Measurements from ENCODE around the gene DLG5.

DLG5 gene

GRCh38 chr10:77821036-77821435 lies 105.5 kb downstream of the DLG5 start:
- DNase-seq (ENCODE audit: low read depth in 2 of 2): no peak

- DNase-seq (ENCODE audit: low read depth in 2 of 2): no peak
Observed at GRCh38 chr10:77820349-77820748, 106.2 kb downstream of the DLG5 start.

GRCh38 chr10:77819210-77820112 lies 107.1 kb downstream of the DLG5 start:
- DNase-seq (ENCODE audit: low read depth in 2 of 2): no peak

GRCh38 chr10:77818378-77818777 lies 108.2 kb downstream of the DLG5 start:
- no peak for DNase-seq (ENCODE audit: low read depth in 2 of 2)

DNA sequence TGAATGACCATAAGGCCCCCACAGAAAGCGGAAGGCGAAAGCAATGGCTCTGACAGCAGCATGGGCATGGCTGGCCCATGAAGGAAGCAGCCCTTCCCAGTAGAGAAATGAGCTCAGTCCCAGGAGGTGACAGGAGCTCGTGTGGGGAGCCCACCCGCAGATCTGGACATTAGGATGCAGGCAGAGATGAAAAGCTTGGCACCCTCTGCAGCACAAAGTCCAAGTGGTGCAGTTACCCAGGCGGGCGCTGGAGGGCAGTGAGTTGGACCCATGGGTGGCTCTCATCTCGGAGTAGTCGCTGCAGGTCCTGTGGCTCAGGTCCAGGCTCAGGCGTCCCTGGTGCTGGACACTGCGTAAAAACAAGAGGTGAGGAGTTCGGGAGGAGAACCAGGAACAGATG lies 109.0 kb downstream of the DLG5 start:
- DNase-seq (ENCODE audit: low read depth in 2 of 2): no peak

DNA sequence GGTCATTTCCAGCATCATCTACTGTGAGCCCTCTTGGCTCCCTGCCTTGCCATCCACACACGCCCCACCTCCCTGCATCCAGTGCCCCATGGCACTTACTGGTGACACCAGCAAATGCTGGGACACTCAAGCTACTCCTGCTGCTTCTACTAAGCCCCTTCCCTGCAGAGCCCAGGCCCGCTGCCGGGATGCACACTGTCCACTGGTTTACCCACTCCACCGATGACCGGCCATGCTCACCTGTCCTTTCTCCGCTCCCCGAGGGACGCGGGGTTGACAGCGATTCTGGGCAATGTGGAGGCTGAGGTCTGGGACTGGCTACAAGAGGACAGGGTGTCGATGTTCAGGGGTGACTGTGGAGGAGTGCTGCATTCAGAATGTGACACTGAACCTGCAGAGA lies 110.2 kb downstream of the DLG5 start:
- no peak for DNase-seq (ENCODE audit: low read depth in 2 of 2)

GRCh38 chr10:77812741-77813140 lies 113.8 kb downstream of the DLG5 start:
- no peak for DNase-seq (ENCODE audit: low read depth in 2 of 2)

DNA sequence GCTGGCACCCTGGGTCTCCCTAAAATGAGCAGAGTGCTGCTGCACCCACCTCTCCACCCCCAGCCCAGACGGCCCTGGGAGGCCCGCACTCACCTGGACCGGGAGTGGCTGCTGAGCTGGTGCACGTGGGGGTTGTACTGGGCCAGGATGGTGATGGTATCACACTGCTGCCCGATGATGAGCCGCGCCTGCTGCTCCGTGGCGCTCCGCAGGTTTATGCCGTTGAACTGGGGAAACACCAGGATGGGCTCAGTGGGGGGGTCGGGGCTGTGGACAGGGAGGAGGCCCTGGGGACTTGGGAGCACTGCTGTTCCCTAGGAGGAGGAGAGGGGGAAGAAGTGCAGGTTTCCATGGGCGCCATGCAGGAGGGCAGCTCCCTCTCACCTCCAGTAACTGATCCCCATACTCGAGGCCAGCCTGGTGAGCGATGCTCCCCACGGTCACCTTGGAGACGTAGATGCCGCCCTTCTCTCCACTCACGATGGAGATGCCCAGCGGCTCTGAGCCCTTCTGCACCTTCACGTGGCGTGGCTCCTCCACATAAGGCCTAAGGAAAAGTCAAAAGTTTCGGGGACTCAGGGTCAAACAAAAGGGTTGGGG lies 114.6 kb downstream of the DLG5 start:
- DNase-seq (ENCODE audit: low read depth in 2 of 2): no peak

- no peak for DNase-seq (ENCODE audit: low read depth in 2 of 2)
Observed at GRCh38 chr10:77810446-77811335, 115.9 kb downstream of the DLG5 start.

DNA sequence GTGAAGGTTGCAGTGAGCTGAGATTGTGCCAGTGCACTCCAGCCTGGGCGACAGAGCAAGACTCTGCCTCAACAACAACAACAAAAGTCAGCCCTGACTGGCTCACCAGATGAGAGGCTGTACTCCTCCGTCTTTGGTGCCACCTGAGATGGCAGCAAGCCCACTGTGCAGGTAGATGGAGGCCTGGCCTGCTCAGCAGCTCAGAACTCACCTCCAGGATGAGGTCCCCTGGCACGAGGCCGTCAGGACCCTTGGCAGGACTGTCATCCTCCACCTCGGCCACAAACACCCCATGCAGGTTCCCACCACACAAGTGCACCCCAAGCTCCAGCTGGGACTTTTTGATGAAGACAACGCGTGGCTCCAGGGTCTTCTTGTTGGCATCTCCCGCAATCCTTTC lies 117.2 kb downstream of the DLG5 start:
- DNase-seq (ENCODE audit: low read depth in 2 of 2): no peak

DNA sequence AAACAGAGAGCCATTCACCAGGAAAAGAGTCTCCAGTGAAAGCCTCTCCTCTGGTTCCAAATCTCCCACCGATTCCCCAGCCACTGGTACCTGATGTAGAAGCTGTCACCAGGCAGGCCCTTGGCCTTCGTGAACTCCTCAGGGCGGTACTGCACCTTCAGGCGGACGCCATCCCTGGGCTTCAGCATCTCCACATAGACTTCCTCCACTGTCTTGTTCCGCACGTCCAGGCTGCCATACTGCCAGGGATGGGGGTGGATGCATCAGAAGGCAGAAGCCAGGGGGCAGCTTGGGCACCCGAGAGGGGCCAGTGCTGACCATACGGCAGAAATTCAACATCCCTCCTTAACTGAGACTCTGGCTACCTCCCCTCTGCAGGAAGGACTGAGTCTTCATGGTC lies 118.8 kb downstream of the DLG5 start:
- DNase-seq (ENCODE audit: low read depth in 2 of 2): no peak

- DNase-seq (ENCODE audit: low read depth in 2 of 2): no peak
Observed at GRCh38 chr10:77806511-77807157, 119.9 kb downstream of the DLG5 start.

GRCh38 chr10:77805676-77806075 lies 120.9 kb downstream of the DLG5 start:
- DNase-seq (ENCODE audit: low read depth in 2 of 2): no peak

DNA sequence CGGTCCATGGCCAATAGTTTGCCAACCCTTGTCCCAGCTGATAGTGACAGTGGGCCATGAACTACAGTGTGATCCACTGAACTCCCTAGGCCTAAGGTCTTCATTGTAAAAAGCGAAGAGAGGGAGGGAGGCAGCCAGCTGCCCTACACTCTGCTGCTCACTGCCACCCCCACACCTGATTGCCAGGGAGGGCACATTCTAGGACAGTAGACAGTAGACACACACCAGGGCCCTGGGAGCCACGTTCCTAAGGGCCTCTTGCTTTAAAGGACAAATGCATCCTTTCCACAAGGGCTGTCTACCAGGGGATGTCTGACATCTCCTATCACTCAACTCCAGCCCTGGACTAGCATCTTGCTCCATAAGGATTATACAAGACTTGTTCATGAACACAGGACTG lies 122.2 kb downstream of the DLG5 start:
- DNase-seq (ENCODE audit: low read depth in 2 of 2): no peak

- DNase-seq (ENCODE audit: low read depth in 2 of 2): peak; percentile 33 to 44
Observed at GRCh38 chr10:77801474-77802161, 124.9 kb downstream of the DLG5 start.

- DNase-seq (ENCODE audit: low read depth in 2 of 2): no peak
Observed at GRCh38 chr10:77800738-77801266, 125.8 kb downstream of the DLG5 start.

DNA sequence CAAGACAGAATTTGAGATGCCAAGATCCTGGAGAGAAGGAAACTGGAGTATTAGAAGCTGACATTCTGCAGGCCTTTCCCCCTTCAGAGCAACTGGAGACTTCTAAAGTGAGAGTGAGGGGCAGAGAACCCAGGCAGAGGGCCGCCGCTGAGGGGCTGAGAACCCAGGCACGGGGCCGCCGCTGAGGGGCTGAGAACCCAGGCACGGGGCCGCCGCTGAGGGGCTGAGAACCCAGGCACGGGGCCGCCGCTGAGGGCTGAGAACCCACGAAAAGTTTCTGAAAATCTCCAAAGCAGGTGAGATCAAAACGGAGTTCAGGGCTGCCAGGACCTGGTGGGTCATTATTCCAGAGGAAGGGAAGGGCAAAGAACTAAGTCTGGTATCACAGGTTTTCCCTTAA lies 126.2 kb downstream of the DLG5 start:
- DNase-seq (ENCODE audit: low read depth in 2 of 2): no peak

DNA sequence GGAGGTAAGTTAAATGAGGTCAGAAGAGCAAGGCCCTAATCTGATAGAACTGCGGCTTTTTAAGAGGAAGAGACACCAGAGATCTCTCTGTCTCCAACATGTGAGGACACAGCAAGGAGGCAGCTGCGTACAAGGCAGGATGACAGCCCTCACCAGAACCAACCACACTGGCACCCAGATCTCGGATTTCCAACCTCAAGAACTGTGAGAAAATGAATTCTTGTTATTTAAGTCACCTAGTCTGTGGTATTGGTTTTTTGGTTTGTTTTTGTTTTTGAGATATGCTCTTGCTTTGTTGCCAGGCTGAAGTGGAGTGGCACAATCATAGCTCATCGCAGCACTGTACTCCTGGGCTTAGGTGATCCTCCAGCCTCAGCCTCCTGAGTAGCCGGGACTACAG lies 127.2 kb downstream of the DLG5 start:
- DNase-seq (ENCODE audit: low read depth in 2 of 2): no peak

- no peak for DNase-seq (ENCODE audit: low read depth in 2 of 2)
Observed at GRCh38 chr10:77798940-77799339, 127.6 kb downstream of the DLG5 start.

DNA sequence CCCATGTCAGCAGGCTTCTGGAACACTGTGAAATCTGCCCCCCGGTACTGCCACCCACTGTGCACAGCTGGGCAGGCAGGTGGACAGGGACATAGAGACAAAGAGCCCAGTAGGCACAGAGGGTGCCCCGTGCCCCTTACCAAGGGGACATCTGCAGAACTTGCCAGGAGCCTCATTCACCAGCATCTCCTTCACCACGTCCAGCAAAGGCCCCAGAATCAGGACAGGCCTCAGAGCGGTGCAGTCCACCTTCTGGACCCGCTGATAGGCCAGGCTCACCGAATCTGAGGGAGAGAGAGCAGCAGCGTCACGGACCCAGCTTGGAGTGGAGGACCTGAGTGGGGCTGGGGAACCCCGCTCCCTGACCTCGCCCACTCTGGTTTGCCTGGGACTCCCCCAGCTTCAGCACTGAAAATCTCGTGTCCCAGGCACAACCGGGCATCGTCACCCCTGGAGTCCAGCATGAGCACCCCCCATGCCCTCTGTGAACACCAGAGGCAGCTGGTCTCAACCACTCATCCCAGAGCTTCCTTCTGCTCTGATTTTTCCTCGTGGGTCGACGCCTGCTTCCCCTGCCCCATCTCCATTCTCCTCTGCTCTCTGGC lies 130.1 kb downstream of the DLG5 start:
- no peak for DNase-seq (ENCODE audit: low read depth in 2 of 2)
